NB4 (cell line): Measurements from ENCODE around the gene NOL3.

Experiments
- DNase-seq: peaks from one replicate; pipeline ENCODE4 v3.0.0; 2010; ENCODE audit warnings: low read depth
- H3K4me3 ChIP-seq: one replicate; pipeline ENCODE4 v1.5.1; 2011; ENCODE audit warnings: mild to moderate bottlenecking, low read depth, low read length, moderate library complexity
- MYC ChIP-seq: IDR thresholded peaks from 2 replicates; pipeline ENCODE4 v1.6.1; 2011; ENCODE audit warnings: low read depth, low read length
- POLR2A ChIP-seq: IDR thresholded peaks from 2 replicates; pipeline ENCODE4 v1.6.1; 2011; ENCODE audit warnings: mild to moderate bottlenecking; ENCODE audit not compliant: insufficient read length; ENCODE audit errors: extremely low read depth
- TF ChIP-seq, protein P1 (sequence below): IDR thresholded peaks from one replicate; pipeline ENCODE4 v1.5.1; 2012; ENCODE audit warnings: low read depth, low read length
- TF ChIP-seq, protein P2 (sequence below): IDR thresholded peaks from 2 replicates; pipeline ENCODE4 v1.6.1; 2011; ENCODE audit warnings: low read depth, low read length

The NOL3 gene

DNA sequence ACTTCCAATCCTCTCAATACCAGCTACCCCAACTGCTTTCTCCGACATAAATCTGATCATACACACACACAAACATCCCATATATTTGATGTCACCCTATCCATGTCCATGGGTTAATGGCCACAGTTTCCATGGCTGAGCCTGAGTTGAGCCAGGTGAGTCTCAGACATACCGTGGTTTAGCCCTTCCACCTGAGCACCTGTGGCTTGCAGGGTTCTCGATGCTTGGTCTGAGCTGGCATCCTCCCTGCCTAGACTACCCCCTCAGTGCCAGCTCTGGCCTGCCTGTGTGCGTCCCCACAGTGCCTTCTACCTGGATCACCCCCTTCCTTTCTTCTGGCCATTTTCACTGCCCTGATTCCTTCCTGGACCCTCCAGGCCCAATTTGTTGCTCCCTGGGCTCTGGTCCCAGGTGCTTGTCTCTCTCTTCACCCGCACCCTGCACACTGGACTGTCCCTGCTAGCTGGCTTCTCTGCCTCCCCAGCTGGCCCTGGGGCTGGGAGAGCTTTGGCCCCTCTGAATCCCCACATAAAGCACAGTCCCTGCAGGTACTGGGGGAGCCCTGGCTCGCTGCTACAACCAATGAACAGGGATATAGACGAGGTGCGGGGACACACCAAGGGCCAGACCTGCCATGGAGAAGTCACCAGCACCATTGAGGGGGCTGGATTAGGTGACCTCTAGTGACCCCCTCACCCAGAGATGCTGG, 35.9 kb downstream of the NOL3 start:
- no peak overlapping the region for H3K4me3 ChIP-seq
- DNase-seq: no peak
- TF ChIP-seq POLR2A: no peak
- TF ChIP-seq, protein P1, sequence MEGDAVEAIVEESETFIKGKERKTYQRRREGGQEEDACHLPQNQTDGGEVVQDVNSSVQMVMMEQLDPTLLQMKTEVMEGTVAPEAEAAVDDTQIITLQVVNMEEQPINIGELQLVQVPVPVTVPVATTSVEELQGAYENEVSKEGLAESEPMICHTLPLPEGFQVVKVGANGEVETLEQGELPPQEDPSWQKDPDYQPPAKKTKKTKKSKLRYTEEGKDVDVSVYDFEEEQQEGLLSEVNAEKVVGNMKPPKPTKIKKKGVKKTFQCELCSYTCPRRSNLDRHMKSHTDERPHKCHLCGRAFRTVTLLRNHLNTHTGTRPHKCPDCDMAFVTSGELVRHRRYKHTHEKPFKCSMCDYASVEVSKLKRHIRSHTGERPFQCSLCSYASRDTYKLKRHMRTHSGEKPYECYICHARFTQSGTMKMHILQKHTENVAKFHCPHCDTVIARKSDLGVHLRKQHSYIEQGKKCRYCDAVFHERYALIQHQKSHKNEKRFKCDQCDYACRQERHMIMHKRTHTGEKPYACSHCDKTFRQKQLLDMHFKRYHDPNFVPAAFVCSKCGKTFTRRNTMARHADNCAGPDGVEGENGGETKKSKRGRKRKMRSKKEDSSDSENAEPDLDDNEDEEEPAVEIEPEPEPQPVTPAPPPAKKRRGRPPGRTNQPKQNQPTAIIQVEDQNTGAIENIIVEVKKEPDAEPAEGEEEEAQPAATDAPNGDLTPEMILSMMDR: no peak
- TF ChIP-seq, protein P2, sequence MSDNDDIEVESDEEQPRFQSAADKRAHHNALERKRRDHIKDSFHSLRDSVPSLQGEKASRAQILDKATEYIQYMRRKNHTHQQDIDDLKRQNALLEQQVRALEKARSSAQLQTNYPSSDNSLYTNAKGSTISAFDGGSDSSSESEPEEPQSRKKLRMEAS: no peak
- TF ChIP-seq MYC: no peak

DNA sequence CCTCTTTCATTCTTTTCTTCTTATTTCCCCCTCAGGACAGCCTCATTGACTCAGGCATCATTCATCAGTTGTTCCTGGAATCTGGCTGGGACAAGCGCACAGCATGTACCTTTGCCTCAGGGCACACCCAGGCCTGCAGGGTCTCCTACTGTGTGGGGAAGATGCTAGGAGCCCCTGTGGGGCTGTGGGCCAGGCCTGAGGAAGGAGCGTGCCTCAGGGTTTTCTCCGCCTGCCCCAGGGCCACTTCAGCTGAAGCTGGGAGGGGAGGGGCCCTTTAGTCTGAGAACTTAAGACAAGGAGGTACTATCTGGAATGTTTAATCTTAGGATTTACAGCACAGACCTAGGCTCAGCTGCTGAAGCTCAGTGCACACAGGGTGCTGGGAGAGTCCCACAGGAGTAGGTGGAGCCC, 36.5 kb downstream of the NOL3 start:
- no peak overlapping the region for H3K4me3 ChIP-seq
- TF ChIP-seq, protein P2: no peak
- TF ChIP-seq, protein P1: no peak
- TF ChIP-seq MYC (no peak), POLR2A (no peak)
- DNase-seq: no peak

DNA sequence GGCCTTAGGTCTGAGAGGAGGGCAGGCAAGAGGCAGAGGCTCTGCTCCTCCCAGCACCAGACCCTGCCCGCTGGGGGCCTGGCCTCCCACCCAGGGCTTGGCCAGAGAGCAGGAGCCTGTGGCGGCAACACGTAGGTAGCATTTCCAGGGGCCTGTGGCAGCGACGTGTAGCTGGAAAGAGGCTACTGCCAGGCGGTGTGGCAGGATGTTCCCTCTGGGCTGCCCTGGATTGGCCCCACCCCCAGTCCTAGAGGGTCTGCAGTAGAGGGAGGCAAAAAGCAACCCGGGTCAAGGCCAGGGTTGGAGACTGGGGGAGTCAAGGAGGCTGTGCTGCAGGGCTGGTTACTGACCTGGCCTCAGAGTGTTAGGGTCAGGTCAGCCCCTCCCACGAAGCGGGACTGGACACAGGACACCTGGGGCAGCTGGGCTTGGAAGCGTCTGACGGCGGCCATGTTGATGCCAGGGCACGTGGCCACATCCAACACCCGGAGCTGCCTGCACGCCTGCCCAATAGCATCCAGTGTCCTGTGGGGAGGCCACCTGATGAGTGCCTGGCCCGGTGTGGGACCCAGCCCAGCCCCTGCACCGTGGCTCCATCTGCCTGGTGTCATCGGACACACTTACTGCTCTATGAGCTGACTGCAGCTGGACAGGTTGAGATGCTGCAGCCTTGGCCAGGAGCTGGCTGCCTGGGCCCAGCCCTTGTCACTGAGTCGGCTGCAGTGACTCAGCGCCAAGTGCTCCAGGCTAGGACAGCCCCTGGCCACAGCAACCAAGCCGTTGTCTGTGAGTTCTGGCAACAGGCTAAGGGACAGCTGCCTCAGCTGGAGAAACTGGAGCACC, 37.1 kb downstream of the NOL3 start:
- no peak overlapping the region for H3K4me3 ChIP-seq
- TF ChIP-seq MYC (no peak), POLR2A (no peak)
- TF ChIP-seq, protein P1: no peak
- TF ChIP-seq, protein P2: no peak
- DNase-seq: no peak

DNA sequence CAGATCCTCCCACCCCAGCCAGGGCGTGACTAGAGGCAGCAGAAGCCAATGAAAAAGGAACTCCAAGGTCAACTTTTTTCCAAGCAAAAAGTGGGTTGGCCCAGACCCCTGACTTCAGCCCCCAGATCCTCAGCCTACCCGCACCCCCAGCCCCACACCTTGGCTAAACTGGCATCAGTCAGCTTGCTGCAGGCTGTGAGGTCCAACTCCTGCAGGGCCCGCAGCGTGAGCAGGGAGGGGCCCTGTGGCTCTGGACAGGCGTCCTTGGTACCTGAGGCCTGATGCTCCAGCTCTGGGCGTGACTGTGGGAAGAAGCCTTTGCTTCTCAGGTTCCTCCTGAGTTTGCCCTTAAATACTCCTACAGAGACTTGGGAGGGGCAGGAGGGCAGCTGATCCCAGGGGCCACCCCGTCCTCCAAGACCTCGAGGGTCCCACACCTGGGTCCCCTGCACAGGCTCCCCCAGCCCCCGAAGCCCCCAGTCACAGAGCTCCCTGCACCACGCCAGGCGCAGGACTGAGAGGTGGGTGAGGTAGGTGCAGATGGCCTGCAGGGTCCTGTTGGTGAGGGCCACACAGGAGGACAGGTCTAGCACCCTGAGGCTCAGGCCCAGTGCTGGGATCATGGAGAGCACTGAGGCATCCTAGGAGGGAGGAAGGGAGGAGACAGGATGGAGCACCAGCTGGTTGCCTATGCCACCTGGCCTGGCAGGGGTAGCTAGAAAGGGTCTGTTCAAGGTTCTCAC, 38.0 kb downstream of the NOL3 start:
- DNase-seq: no peak
- TF ChIP-seq, protein P1: no peak
- TF ChIP-seq, protein P2: no peak
- TF ChIP-seq POLR2A (no peak), MYC (no peak)
- H3K4me3 ChIP-seq: no peak overlapping the region

DNA sequence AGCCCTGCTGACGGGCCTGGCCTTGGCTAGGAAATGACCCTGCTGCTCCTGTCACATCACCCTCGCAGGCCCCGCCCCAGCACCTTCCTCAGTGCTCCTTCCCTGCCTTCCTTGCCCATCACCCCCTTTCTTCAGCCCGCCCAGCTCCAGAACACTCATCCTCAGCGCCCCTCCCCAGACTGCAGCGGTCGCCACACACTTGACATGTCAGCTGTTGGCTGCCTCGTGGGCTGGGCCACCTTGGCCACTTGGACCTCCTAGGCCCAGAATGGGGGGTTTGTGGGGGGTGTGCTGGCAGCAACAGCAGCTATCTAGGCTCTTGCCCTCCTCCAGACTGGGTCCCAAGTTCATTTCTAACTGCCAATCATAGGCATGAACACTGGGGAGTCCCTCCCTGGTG, 39.2 kb downstream of the NOL3 start:
- H3K4me3 ChIP-seq: no peak overlapping the region
- TF ChIP-seq, protein P1: no peak
- TF ChIP-seq POLR2A: no peak
- TF ChIP-seq MYC: no peak
- TF ChIP-seq, protein P2: no peak
- DNase-seq: no peak
